Stimulated activated naive CD4-positive, alpha-beta T cell treated with Interleukin-2 at 50 U/mL for 16 hours (primary cell): Measurements from ENCODE around the gene LARP4B.
"Not testable (repeated sequence)": the region's sequence is repeated elsewhere in the genome, so short reads cannot be mapped to it uniquely, and the experiment has no call there.

Experiments used
- DNase-seq: peaks from one replicate; lab custom pipeline; 2025; lab: John Stamatoyannopoulos, UW

LARP4B gene

DNA sequence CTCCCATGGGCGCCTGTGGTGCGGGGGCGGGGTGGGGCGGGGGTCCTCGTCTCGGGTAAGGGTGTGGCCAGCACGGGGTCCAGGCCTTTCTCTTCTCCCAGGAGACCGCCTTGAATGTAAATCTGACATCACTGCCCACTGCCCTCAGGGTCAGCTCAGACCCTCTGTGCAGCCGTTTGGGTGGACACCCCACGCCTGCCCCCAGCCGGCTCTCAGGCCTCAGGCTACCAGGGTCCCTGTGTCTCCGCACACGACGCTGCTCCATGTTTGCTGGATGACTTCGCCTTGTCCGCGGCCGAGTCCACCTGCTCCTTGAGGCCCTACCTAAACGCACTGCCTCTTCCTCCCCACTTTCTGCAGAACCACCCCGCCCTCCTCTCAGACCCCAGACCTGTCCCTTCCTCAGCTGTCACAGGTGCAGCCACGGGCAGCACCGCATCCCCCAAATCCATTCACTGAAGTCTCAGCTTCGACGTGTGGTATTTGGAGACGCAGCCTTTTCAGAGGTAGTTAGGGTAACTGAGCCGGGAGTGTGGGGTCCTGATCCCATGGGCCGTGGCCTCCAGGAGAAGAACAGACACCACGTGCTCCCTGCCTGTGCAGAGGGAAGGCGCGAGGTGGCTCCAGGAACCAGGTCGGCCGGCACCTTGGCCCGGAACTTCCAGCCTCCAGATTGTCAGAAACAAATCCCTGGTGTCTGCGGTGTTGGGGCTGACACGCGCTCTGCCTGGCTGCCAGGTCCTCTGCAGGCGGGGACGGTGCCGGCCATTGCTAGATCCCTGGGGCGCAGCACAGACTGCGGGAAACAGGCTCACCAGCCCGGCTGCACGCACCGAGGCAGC lies 144.7 kb downstream of the LARP4B start:
- DNase-seq = no peak

DNA sequence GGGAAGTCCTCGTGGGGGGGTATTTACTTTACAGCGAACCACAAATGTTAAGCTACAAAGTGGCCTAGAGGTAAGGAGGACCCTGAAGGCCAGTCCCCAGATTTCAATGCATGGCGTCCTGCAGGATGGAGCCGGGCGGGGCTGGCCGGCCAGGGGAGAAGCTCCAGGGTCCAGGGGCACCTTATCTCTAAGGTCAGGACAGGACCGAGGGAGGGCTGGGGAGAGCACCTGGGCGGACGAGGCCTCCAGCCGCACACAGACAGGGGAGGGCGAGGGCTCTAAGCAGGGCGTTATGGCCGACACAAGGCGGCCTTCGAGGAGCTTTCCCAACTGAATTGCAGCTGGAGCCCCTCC lies 145.7 kb downstream of the LARP4B start:
- DNase-seq = no peak

DNA sequence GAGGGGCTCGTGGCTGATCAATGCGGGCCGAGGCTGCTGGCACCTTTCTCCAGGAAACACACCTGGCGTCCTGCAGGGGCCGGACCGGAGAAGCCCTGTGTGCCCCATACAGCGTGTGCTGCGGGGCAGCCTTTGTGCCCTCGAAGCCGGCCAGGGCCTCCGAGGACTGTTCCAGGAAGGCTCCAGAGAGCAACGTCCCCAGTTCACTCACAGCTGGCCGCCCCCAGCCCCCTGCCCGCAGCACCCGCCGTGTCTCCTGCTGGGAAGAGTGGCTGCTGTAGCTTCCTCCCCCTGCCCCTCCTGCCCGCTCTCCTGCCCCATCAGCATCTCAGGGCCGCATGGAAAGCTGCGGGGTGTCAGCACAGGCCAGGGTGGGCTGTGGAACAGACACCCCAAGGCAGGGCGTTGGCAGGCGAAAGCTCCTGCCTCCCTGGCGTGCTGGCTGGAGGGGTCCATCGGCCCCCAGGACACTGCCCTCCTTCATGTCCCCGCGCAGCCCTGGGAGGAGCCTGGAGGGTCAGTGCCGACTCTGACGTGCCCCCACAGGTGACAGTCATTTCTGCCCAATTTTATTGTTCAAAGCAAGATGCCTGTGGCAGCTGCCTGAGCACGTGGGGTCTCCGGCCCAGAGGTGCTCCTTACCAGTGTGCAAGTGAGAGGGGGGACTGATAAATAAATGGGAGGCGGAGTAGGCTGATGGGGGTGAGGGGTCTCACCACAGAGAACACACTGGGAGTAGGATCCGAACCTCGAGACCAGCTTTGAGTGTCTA lies 146.2 kb downstream of the LARP4B start:
- no peak for DNase-seq

DNA sequence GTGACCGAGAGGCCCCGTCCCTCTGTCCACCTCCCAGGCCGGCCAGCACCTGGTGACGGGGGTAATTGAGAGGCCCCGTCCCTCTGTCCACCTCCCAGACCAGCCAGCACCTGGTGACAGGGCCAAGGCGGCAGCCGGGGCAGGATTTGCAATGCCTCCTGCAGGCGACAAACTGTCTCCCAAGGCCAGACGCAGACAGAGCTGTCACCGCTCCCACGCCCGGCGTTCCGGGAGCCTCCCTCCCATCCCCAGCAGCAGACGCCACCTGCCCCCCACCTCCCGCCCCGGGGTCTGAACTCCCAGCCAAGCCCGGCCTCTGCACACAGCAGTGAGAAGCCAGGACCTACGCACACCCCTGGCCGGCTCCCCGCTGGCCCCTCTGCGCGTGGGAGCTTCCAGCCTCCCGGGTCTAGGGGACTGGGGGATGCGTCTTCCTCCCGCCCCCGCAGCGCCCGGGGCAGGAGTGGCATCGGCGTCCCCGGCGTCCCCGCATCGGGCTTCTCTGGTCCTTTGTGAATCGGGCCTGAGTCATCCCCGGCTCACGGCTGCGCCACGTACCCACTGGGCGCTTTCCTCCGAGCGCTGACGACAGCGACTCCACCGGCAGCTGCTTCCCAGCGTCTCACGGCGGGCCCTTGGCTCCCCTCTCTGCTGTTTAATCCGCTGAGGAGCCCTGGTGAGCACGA lies 147.0 kb downstream of the LARP4B start:
- peak; percentile 39 for DNase-seq

DNA sequence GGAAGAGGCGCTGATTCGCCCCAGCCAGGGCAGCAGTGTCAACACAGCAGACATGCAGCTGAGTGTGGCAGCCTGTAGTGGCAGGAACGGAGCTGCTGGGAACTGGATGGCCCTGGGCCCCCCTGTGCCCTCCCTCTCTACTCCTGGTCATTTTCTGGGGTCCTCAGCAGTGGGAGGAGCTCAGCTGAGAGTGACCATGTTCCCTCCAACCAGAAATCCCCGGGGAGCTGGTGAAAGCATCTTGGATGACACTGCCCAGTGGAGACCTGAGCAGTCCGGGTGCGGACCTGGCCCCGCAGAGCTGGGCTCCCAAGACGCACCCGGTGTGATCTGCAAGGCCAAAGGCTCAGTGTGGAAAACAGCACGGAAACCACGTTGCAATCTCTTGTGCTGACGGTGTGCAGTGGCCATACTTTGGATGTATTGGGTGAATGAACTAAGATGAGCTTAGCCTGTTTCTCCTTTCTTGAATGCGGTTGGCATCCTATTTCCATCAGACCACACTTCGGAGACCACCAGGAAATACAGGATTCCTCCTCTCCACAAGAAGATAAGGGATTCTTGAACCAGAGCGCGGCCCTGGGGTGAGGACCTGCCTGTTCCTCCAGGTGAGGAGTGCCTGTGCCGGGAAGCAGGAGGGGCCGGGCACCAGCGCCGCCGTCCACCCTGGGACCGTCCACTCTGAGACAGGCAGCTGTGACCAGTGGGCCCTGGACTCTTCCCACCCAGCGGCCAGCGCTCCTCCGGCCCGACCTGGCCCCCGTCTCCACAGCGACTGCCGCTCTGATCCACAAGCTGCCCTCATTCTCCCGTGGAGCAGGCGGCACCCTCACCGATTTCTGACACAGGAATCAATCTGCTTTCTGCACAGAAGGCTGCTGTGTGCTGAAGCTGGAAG lies 148.5 kb downstream of the LARP4B start:
- no peak for DNase-seq

DNA sequence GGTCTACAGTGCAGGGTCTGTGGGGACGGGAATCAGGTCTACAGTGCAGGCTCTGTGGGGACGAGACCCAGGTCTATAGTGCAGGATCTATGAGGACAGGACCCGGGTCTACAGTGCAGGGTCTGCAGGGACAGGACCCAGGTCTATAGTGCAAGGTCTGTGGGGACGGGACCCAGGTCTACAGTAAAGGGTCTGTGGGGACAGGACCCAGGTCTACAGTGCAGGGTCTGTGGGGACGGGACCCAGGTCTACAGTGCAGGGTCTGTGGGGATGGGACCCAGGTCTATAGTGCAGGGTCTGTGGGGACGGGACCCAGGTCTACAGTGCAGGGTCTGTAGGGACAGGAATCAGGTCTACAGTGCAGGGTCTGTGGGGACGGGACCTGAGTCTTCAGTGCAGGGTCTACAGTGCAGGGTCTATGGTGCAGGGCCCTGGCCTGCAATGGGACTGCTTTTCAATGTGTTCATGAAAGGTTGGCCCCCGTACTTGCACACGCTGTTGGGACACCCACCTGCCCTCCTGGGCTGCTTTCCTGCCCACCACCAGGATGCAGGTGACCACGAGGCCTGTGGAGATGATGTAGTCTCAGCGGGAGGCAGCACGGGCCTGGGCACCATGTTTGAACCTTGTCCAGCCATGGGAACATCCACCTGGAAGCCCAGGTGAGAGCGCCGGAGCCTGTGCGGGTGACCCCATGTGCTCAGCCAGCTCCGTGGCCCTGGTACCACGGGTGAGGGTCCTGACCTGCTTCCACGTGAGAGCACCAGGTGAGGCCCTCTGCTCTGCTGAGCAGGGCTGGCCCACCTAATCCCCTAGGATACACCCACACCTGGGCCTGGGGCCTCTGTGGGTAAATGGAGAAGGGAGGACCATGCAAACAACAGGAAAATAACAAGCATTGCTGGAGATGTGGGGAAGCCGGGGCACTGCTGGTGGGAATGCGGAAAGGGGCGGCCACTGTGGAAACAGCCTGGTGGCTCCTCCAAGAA lies 150.7 kb downstream of the LARP4B start:
- no peak for DNase-seq

DNA sequence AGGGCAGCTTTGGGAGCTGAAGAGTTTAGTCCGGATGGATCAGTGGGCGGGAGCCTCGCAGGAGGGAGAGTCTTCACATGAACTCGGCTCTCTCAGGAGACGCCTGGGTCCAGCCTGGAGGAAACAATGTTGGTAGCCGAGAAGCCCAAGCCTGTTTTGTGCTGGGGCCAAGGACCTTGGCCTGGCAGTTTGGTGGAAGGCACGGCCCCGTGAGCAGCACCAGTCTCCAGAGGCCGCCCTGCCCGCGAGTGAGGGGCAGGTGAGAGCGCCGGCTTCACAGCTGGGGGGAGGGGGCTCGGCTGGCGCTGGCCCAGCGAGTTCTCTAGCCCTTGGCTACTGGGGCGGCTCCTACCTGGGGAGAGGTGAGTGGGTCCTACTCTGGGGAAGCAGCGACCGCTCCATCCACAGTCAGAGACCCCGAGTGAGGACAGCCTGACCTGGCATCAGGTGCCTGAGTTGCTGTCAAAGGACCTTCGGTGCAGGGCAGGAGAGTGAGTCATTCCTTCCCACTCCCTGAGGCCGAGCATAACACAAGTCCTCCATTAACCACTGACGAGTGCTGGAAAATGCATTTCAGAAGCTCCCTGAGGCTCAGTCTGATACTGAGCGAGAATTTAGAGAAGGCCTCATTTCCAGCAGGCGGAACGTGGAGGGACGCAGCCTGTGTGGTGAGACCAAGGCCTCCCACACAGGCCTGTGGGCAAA lies 152.7 kb downstream of the LARP4B start:
- DNase-seq = no peak

DNA sequence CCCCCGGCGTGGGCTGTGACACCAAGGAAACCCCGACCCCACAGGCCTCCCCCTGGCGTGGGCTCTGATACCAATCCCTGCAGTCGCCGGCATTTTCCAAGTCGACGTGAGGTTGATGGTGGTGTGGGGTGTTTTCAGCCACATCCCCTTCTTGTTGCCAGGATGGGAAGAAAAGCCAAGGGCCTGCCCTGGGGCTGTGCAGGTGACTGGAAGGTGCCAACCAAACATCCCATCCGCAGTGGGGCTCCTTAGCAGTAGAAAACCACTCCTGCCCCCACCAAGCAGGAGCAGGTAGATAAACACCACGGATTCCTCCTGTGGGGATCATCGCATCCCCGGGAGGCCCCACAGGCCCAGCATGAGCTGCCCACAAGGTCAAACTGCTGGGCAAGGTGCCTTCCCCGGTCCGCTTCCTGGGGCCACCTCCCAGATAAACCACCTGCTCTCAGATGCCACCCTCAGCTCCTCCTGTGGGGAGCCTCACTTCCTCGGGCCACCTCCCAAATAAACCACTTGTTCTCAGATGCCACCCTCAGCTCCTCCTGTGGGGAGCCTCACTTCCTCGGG lies 153.5 kb downstream of the LARP4B start:
- no peak for DNase-seq

DNA sequence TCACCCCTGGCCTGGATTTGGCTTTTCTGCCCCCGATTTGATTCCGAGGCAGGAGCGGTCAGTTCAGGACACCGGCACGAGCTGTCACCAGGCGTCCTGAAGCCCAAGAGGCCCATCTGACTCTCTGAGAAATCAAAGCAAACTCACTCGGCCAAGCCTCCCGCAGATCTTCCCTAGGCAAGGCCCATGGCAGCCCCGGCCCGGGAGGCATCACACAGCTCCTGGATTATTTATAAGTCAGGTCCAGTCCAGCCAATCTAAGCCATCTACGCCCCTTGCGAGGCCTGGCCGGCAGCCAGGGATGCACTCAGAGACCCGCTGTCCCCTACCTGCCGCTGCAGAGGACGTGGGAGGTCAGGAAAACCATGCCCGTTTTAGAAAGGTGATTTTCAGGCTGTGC lies 154.7 kb downstream of the LARP4B start:
- no peak for DNase-seq

DNA sequence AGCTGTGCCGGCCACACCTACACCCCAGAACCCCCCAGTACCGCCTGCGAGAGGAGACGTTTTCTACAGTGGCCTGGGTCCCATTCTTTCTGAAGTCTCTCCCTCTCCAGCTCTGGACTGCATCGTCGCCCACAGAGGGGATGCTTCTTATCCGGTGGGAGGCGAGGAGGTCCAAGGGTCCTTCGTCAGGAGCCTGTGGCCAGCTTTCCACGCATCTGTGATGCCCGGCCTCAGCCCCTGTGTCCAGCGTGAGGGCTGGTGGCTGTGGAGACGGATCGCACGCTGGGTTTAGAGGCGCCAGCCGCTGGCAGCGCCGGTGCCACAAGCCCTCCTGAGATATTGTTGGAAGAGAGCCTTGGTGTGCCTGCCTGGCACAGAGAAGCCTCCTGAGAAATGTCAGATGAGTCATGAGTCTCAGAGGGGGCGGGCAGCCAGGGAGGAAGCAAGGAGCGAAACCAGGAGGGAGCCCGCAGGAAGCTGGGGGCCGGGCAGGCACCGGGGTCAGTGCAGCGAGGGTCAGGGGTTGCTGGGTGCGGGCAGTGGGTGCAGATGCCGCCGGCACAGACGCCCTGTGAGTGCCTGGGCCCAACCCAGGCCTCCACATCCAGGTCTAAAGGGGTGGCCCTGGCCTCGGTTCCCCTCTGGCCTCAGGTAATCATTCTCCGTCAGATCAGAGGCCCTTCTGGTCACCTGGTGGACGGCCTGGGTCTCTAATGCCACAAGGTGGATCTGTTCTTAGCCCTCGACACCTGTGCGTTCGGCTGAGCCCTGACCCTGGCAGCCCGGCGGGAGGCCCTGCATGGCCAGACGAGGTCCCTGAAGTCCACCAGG lies 156.0 kb downstream of the LARP4B start:
- DNase-seq = no peak

DNA sequence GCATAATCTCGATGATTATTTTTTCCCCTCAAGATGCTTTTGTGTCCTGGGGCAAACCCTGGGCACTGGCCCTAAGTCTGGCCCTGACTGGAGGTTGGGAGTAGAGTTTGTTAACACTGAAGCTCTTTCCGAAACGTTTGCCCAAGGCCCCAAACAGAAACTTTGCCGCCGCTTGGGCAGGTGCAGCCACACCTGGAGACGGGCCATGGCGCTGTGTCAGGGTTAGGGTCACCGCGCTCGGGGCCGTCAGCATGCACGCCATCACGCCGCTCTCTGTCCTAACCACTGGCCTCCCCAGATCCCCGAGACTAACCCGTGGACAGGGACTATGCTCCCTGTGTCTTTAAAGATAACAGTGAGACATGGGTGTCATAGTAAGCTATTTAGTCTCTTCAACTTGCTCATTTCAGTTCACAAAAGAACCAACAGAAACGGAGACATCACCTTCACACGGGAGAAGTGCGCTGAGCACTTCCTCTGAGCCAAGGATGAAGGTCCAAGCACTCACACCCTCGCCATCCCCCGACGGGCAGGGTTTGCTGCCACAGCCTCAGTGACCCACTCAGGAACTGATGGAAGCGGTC lies 156.8 kb downstream of the LARP4B start:
- no peak for DNase-seq

DNA sequence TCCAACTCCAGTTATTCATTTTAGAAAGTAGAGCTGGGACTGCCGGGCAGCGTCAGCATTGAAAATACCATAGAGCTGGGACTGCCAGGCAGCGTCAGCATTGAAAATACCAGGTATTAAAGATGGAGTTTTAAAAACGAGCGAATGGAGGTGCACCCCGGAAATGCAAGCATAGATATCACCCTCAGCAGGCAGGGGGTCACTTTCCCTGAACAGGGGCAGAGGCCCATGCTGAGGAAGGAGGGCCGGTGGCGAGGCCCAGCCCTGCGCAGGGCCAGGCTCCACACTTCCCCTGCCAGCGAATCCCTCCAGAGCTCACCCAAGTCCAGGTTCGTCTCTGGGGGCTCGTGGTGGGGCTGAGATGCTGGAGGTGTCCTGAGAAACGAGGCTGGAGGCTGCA lies 157.3 kb downstream of the LARP4B start:
- DNase-seq = no peak

DNA sequence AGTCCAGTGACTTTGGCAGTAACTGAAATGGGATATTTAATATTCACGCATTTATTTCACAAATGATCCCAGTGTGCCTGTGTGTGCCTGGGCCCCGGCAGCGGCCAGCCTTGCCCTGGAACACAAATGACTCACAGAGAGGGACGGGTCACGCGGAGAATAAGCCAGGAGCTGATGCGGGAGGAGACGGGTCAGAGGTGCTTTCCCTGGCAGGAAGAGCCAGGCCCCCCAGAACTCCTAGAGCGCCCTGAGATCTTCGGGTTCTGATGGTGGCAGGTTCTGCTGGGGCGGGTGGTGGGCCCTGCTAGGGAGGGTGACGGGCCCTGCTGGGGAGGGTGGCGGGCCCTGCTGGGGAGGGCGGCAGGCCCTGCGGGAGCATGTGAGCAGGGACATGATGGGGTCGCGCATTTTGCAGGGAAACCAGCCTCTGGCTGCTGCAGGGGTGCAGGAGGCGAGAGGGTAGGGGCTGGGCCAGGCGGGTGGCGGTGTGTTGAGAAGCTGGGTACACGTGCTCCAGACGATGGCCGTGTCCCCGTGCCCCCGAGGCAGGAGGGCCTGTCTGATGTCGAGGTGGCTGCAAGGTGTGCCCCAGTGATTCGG lies 157.8 kb downstream of the LARP4B start:
- DNase-seq = no peak

DNA sequence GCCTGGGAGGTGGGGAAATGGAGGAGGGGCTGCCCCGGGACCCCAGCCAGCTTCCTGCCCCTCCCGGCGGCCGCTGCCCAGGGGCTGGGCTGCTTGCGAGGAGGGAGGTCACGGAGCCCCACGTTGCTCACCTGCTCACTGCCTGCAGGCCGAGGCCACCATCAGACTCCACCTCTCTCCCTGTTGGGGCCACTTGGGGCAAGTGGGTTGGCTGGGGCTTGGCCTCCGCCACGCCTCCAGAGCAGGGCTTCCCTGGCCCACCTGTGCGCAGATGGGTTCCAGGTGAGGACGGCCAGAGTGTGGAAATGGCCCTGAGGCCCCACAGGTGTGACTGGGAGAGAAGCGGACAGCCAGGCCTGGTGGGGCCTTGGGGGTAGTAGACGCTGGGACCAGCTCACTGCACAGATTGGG lies 159.3 kb downstream of the LARP4B start:
- DNase-seq = no peak

DNA sequence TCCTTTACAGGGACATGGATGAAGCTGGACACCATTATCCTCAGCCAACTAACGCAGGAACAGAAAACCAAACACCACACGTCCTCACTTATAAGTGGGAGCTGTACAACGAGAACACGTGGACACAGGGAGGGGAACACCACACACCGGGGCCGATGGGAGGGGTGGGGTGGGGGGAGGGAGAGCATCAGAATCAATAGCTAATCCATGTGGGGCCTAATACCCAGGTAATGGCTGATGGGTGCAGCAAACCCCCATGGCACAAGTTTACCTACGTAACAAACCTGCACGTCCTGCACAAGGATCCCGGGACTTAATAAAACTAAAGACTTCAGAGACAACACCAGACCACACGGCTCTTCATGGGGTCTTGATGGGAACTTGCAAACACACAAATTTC lies 159.9 kb downstream of the LARP4B start:
- DNase-seq = no peak

DNA sequence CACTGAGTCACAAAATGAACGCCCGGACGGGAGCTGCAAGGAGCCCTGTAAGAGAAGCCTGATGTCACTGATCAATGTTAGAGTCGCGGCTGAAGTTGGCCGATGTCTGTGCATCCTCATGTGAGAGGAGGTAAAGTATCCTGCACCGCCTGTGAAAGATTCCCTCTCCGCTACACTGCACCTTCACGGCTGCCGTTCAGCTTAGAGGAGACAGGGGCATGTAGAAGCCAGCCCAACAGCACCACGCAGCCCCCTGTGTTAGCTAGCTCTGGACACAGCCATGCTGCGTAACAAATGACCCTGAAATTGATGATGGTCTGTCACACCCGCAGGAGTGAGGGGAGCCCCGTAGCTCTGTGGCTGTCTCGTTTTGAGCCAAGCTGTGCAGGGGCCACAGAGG lies 160.5 kb downstream of the LARP4B start:
- DNase-seq = no peak

DNA sequence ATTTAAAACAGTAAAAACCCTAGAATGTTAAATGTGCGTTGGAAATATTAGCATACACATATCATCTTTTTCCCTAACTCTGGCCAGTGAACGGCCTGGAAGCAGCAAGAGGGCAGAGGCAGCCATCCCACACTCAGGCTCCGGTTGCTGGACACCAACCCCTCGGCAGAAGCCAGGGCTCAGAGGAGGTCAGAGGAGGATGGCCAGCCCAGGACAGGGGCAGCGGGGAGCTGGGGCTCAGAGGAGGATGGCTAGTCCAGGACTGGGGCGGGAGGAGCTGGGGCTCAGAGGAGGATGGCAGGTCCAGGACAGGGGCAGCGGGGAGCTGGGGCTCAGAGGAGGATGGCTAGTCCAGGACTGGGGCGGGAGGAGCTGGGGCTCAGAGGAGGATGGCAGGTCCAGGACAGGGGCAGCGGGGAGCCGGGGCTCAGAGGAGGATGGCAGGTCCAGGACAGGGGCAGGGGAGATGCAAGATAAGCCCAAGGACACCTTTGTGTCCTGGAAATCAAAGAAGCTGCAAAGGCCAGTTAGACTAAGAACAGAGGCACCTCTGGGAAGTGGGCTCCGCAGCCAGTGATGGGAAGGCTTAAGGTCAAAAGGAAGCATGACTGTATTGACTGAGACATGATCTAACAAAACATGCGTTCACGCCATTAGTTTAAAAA lies 161.3 kb downstream of the LARP4B start:
- not testable (repeated sequence) for DNase-seq
